ENCODE measurements around the gene PM20D1.

DNA sequence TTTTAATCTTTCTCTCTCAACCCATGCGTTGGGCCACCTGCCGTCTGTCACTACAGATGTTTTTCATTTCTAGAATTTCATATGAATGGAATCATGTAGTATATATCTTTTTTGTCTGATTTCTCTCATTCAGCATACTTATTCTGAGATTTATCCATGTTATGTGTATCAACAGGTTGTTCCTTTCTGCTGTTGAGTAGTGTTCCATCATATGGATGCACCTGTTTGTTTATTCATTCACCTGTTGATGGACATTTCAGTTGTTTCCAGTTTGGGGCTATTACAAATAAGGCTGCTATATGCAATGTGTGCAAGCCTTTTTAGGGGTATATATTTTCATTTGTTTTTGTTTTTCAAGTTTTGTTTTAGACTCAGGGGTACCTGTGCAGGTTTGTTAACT is 27.5 kb downstream of the PM20D1 start:
- no peak for TF ChIP-seq POLR2A (IDR thresholded peaks at IDR 0.05)
- TF ChIP-seq, protein P1, sequence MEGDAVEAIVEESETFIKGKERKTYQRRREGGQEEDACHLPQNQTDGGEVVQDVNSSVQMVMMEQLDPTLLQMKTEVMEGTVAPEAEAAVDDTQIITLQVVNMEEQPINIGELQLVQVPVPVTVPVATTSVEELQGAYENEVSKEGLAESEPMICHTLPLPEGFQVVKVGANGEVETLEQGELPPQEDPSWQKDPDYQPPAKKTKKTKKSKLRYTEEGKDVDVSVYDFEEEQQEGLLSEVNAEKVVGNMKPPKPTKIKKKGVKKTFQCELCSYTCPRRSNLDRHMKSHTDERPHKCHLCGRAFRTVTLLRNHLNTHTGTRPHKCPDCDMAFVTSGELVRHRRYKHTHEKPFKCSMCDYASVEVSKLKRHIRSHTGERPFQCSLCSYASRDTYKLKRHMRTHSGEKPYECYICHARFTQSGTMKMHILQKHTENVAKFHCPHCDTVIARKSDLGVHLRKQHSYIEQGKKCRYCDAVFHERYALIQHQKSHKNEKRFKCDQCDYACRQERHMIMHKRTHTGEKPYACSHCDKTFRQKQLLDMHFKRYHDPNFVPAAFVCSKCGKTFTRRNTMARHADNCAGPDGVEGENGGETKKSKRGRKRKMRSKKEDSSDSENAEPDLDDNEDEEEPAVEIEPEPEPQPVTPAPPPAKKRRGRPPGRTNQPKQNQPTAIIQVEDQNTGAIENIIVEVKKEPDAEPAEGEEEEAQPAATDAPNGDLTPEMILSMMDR (IDR thresholded peaks at IDR 0.05 in 4 of 5, conservative IDR thresholded peaks at IDR 0.05 in 1 of 5): no peak

Data from gastrocnemius medialis (tissue), 4 donors.